A673 (cell line): ENCODE results near the gene COL28A1.

Source experiments
- CTCF ChIP-seq: fragments of 300-800, 200-600 bp; sonication (generic); conservative IDR thresholded peaks from 2 replicates; pipeline ENCODE4 v1.5.1; 2017; ENCODE audit warnings: low read depth, mild to moderate bottlenecking, antibody characterized with exemption, low read length, moderate library complexity, mixed read lengths
- EZH2 ChIP-seq: fragments of 200-600 bp; sonication (generic); IDR thresholded peaks from 2 replicates; pipeline ENCODE4 v1.6.1; 2017; ENCODE audit warnings: borderline replicate concordance, low read depth, mild to moderate bottlenecking, mixed read lengths, antibody characterized with exemption, low read length; ENCODE audit not compliant: poor library complexity, severe bottlenecking

- TF ChIP-seq CTCF (no peak), EZH2 (no peak)
Observed at GRCh38 chr7:7484072-7484471, 51.6 kb downstream of the COL28A1 start.
